GM12878 (cell line): ENCODE data around the gene HMG20B.

Source experiments
- ASH2L ChIP-seq: fragments of 300-600, 200-600 bp; sonication (generic); IDR thresholded peaks from 2 replicates; pipeline ENCODE4 v1.6.1; 2017; ENCODE audit warnings: low read depth, mild to moderate bottlenecking, borderline replicate concordance
- CREB1 ChIP-seq: IDR thresholded peaks from 2 replicates; pipeline ENCODE4 v1.6.1; 2012; ENCODE audit warnings: low read depth, mild to moderate bottlenecking, inconsistent platforms
- CREM ChIP-seq: IDR thresholded peaks from 2 replicates; pipeline ENCODE4 v1.6.1; 2014; ENCODE audit warnings: antibody characterized with exemption, low read depth
- FOXK2 ChIP-seq: fragments of 450-650 bp; IDR thresholded peaks from 2 replicates; pipeline ENCODE4 v1.6.1; 2017; ENCODE audit warnings: mild to moderate bottlenecking, moderate library complexity
- KDM1A ChIP-seq: fragments of 200-600 bp; sonication (generic); IDR thresholded peaks from 2 replicates; pipeline ENCODE4 v1.6.1; 2016; ENCODE audit warnings: borderline replicate concordance
- NFYB ChIP-seq: IDR thresholded peaks from 2 replicates; pipeline ENCODE4 v1.6.1; 2011; ENCODE audit warnings: low read depth, mild to moderate bottlenecking, low read length, improper control_type of control experiment, moderate library complexity; ENCODE audit not compliant: insufficient read depth
- POLR2AphosphoS2 ChIP-seq: IDR thresholded peaks from 2 replicates; pipeline ENCODE4 v1.6.1; 2011; ENCODE audit warnings: low read depth, mild to moderate bottlenecking, low read length, improper control_type of control experiment, moderate library complexity
- TF ChIP-seq, protein P1 (sequence below), 3 experiments: IDR thresholded peaks in 2 of 3; conservative IDR thresholded peaks in 1 of 3; 2 replicates each; pipeline ENCODE4 v1.5.1; 2011; ENCODE audit warnings: low read depth in 3 of 3, low read length in 3 of 3, mild to moderate bottlenecking in 3 of 3, control low read depth in 2 of 3, moderate library complexity in 2 of 3, inconsistent platforms in 1 of 3, mixed read lengths in 1 of 3; ENCODE audit not compliant: control insufficient read depth in 2 of 3, insufficient read depth in 1 of 3; ENCODE audit errors: extremely low read depth in 1 of 3

DNA sequence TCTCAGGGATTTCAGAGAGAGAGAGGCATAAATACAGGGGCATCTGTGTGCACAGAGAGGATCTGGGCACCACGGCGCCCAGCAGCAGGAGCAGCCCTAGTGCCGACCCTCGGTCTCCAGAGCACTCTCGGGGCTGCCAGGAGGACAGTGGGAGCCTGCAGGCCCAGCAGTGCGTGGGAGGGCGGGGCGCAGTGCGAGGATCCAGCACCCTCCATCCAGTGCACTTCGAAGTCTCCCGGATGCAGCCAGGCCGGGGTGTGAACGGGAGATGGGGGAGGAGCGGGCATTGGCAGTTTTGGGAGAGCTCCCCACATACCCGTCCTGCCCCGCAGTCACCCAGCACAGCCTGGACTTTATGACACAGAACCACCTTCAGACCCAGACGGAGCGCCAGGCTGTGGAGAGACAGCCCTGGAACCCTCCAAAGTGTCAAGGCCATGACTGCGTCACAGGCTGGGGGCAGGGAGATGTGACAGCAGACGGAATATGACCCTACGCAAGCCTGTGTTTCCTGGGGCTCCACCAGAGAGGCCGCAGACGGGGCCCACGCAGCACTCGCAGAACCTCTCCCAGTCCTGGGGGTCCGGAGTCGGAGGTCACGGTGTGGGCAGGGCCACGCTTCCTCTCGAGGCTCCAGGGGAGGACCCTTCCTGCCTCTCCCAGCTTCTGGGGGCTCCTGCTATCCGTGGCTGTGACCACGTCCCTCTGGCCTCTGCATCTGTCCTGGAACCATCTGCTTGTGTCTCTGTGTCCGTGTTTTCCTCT lies 48.5 kb upstream of the HMG20B start:
- TF ChIP-seq ASH2L (no peak), CREB1 (no peak), KDM1A (no peak), CREM (no peak), FOXK2 (no peak), NFYB (no peak), POLR2AphosphoS2 (no peak)
- TF ChIP-seq, protein P1, sequence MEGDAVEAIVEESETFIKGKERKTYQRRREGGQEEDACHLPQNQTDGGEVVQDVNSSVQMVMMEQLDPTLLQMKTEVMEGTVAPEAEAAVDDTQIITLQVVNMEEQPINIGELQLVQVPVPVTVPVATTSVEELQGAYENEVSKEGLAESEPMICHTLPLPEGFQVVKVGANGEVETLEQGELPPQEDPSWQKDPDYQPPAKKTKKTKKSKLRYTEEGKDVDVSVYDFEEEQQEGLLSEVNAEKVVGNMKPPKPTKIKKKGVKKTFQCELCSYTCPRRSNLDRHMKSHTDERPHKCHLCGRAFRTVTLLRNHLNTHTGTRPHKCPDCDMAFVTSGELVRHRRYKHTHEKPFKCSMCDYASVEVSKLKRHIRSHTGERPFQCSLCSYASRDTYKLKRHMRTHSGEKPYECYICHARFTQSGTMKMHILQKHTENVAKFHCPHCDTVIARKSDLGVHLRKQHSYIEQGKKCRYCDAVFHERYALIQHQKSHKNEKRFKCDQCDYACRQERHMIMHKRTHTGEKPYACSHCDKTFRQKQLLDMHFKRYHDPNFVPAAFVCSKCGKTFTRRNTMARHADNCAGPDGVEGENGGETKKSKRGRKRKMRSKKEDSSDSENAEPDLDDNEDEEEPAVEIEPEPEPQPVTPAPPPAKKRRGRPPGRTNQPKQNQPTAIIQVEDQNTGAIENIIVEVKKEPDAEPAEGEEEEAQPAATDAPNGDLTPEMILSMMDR (IDR thresholded peaks at IDR 0.05 in 2 of 3, conservative IDR thresholded peaks at IDR 0.05 in 1 of 3; ENCODE audit: control insufficient read depth in 2 of 3, extremely low read depth in 1 of 3, insufficient read depth in 1 of 3, low read depth in 3 of 3, low read length in 3 of 3) = no peak
